GM23248 (cell line): ENCODE results near the gene CMPK2.

Experiments
- EZH2 ChIP-seq: fragments of 200-600 bp; sonication (generic); IDR thresholded peaks from 2 replicates; pipeline ENCODE4 v1.6.1; 2018; ENCODE audit warnings: antibody characterized with exemption, mild to moderate bottlenecking; ENCODE audit not compliant: insufficient read depth, poor library complexity, severe bottlenecking
- EZH2phosphoT487 ChIP-seq: fragments of 200-600 bp; sonication (generic); IDR thresholded peaks from 2 replicates; pipeline ENCODE4 v1.6.1; 2018; ENCODE audit warnings: antibody characterized with exemption, moderate library complexity, mild to moderate bottlenecking, low read depth; ENCODE audit not compliant: insufficient read depth

GRCh38 chr2:6866275-6866671 is 566 bp upstream of the CMPK2 start:
- TF ChIP-seq EZH2phosphoT487 (no peak), EZH2 (no peak)
